ENCODE results near the gene ZMYM4. TPM values are rescaled to one million over a fixed set of nuclear protein-coding genes. Genes with fewer than 3 reads are reported as not detected.
"Not testable (repeated sequence)": the region's sequence is repeated elsewhere in the genome, so short reads cannot be mapped to it uniquely, and the experiment has no call there.

Gene ZMYM4
- total RNA-seq, 2 experiments from 2014 or later, result 21.8 to 29.0 TPM

- ATAC-seq (no peak), DNase-seq (no peak)
- H3K27me3 Mint-ChIP-seq, result no peaks in the 10 kb centered on the region
- no peak overlapping the region for H3K4me3 Mint-ChIP-seq
- H3K36me3 Mint-ChIP-seq, result peaks cover 4% of the 10 kb centered on the region
- no peak overlapping the region for H3K27ac Mint-ChIP-seq
- H3K4me1 Mint-ChIP-seq, result peaks cover 2% of the 10 kb centered on the region
- H3K9me3 Mint-ChIP-seq (ENCODE audit: low read depth), result no peaks in the 10 kb centered on the region
- CTCF ChIA-PET, result interaction anchor here (0.7 to 1.0 kb wide), 3 partner anchors 9 to 40 kb away, joined by 3 to 4 read pairs (median 3); no protein-coding TSS in a partner anchor
These were observed 101.6 kb downstream of the ZMYM4 start for GRCh38 chr1:35369922-35370671.

- no peak for DNase-seq
- H3K27ac Mint-ChIP-seq, result no peak overlapping the region
- no peaks in the 10 kb centered on the region for H3K9me3 Mint-ChIP-seq (ENCODE audit: low read depth)
- no peaks in the 10 kb centered on the region for H3K27me3 Mint-ChIP-seq
- H3K36me3 Mint-ChIP-seq, result peaks cover 4% of the 10 kb centered on the region
- no peaks in the 10 kb centered on the region for H3K4me1 Mint-ChIP-seq
- no peak overlapping the region for H3K4me3 Mint-ChIP-seq
- no peak for ATAC-seq
- CTCF ChIA-PET, result interaction anchor here (1.0 kb wide), 1 partner anchor 15 kb away, joined by 3 read pairs; no protein-coding TSS in a partner anchor
These were observed 103.0 kb downstream of the ZMYM4 start for GRCh38 chr1:35371506-35371905.

GRCh38 chr1:35377555-35377954, 109.0 kb downstream of the ZMYM4 start:
- no peaks in the 10 kb centered on the region for H3K36me3 Mint-ChIP-seq
- H3K9me3 Mint-ChIP-seq (ENCODE audit: low read depth), result no peaks in the 10 kb centered on the region
- no peak for DNase-seq
- ATAC-seq, result no peak
- H3K4me3 Mint-ChIP-seq, result no peak overlapping the region
- CTCF ChIA-PET, result no interaction called here
- H3K27ac Mint-ChIP-seq, result no peak overlapping the region
- H3K4me1 Mint-ChIP-seq, result no peaks in the 10 kb centered on the region
- H3K27me3 Mint-ChIP-seq, result no peaks in the 10 kb centered on the region

- Mint-ChIP-seq H3K27ac (no peak overlapping the region), H3K4me3 (no peak overlapping the region), H3K36me3 (no peaks in the 10 kb centered on the region), H3K27me3 (no peaks in the 10 kb centered on the region), H3K4me1 (no peaks in the 10 kb centered on the region), H3K9me3 (ENCODE audit: low read depth) (no peaks in the 10 kb centered on the region)
- CTCF ChIA-PET, result no interaction called here
- DNase-seq (no peak), ATAC-seq (no peak)
These were observed 111.0 kb downstream of the ZMYM4 start for GRCh38 chr1:35379317-35380000.

DNA sequence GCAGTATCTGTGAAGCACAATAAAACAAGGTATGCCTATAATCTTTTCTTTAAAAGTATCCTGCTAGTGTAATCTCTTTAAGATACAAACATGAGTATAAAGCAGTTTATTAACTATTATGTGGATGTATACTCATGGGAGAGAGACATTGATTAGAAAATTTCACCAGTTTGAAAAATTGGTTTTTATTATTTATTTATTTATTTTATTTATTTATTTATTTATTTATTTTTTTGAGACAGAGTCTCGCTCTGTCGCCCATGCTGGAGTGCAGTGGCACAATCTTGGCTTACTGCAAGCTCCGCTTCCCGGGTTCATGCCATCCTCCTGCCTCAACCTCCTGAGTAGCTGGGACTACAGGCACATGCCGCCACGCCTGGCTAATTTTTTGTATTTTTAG, 111.6 kb downstream of the ZMYM4 start:
- CTCF ChIA-PET; DNase-seq; H3K27me3 Mint-ChIP-seq; H3K9me3 Mint-ChIP-seq (ENCODE audit: low read depth); H3K4me1 Mint-ChIP-seq; H3K4me3 Mint-ChIP-seq; ATAC-seq; H3K27ac Mint-ChIP-seq; H3K36me3 Mint-ChIP-seq: not testable (repeated sequence)

- H3K27ac Mint-ChIP-seq, result no peak overlapping the region
- H3K9me3 Mint-ChIP-seq (ENCODE audit: low read depth), result no peaks in the 10 kb centered on the region
- peaks cover 5% of the 10 kb centered on the region for H3K36me3 Mint-ChIP-seq
- H3K4me3 Mint-ChIP-seq, result no peak overlapping the region
- ATAC-seq, result no peak
- H3K27me3 Mint-ChIP-seq, result no peaks in the 10 kb centered on the region
- CTCF ChIA-PET, result no interaction called here
- no peak for DNase-seq
- H3K4me1 Mint-ChIP-seq, result no peaks in the 10 kb centered on the region
These were observed 113.6 kb downstream of the ZMYM4 start for GRCh38 chr1:35382107-35382506.

DNA sequence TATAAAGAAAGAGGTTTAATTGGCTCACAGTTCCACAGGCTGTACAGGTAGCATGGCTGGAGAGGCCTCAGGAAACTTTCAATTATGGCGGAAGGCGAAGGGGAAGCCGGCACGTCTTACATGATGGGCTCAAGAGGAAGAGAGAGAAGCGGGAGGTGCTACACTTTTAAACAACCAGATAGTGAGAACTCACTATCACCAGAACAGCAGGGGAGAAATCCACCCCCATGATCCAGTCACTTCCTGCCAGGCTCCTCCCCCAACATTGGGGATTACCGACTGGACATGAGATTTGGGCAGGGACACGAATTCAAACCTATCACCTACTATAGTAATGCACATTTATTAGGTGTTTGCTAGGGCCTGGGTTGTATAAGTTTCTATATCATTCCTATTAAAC, 117.8 kb downstream of the ZMYM4 start:
- DNase-seq (no peak), ATAC-seq (no peak)
- CTCF ChIA-PET, result no interaction called here
- H3K27ac Mint-ChIP-seq, result no peak overlapping the region
- peaks cover 15% of the 10 kb centered on the region for H3K36me3 Mint-ChIP-seq
- H3K4me1 Mint-ChIP-seq, result no peaks in the 10 kb centered on the region
- no peaks in the 10 kb centered on the region for H3K27me3 Mint-ChIP-seq
- H3K4me3 Mint-ChIP-seq, result no peak overlapping the region
- H3K9me3 Mint-ChIP-seq (ENCODE audit: low read depth), result no peaks in the 10 kb centered on the region

GRCh38 chr1:35386959-35387358, 118.5 kb downstream of the ZMYM4 start:
- CTCF ChIA-PET, result no interaction called here
- no peak overlapping the region for H3K4me3 Mint-ChIP-seq
- no peaks in the 10 kb centered on the region for H3K9me3 Mint-ChIP-seq (ENCODE audit: low read depth)
- H3K4me1 Mint-ChIP-seq, result no peaks in the 10 kb centered on the region
- no peak overlapping the region for H3K27ac Mint-ChIP-seq
- DNase-seq (no peak), ATAC-seq (no peak)
- H3K27me3 Mint-ChIP-seq, result no peaks in the 10 kb centered on the region
- peaks cover 15% of the 10 kb centered on the region for H3K36me3 Mint-ChIP-seq

GRCh38 chr1:35390600-35391494, 122.3 kb downstream of the ZMYM4 start:
- Mint-ChIP-seq H3K27me3 (no peaks in the 10 kb centered on the region), H3K4me3 (no peak overlapping the region), H3K27ac (no peak overlapping the region), H3K36me3 (peaks cover 24% of the 10 kb centered on the region), H3K9me3 (ENCODE audit: low read depth) (no peaks in the 10 kb centered on the region), H3K4me1 (no peaks in the 10 kb centered on the region)
- DNase-seq (no peak), ATAC-seq (no peak)
- CTCF ChIA-PET, result interaction anchor here (1.6 kb wide), 1 partner anchor 16 kb away, joined by 3 read pairs; no protein-coding TSS in a partner anchor

GRCh38 chr1:35394386-35394785, 125.9 kb downstream of the ZMYM4 start:
- peaks cover 31% of the 10 kb centered on the region for H3K36me3 Mint-ChIP-seq

DNA sequence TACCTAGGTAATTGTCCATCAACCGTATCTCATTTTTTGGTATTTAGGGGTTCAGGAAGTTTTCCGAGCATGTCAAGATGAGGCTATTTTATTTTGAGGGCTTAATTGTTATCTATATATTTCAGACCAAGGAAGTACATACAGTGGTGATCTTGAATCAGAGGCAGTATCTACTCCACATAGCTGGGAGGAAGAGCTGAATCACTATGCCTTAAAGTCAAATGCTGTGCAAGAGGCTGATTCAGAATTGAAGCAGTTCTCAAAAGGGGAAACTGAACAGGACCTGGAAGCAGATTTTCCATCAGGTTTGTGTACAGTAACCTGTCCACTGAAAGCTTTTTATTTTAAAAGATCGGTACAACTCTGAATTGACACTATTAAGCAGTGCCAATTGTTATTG, 130.2 kb downstream of the ZMYM4 start:
- CTCF ChIA-PET, result interaction anchor here (1.3 kb wide), 1 partner anchor 146 kb away, joined by 3 read pairs; no protein-coding TSS in a partner anchor
- ATAC-seq (no peak), DNase-seq (no peak)
- Mint-ChIP-seq H3K4me1 (peaks cover 3% of the 10 kb centered on the region), H3K27me3 (no peaks in the 10 kb centered on the region), H3K27ac (no peak overlapping the region), H3K9me3 (ENCODE audit: low read depth) (no peaks in the 10 kb centered on the region), H3K4me3 (no peak overlapping the region), H3K36me3 (peaks cover 41% of the 10 kb centered on the region)

More at GRCh38 chr1:35394386-35394785, 125.9 kb downstream of the ZMYM4 start:
- Mint-ChIP-seq H3K27ac (no peak overlapping the region), H3K9me3 (ENCODE audit: low read depth) (no peaks in the 10 kb centered on the region), H3K27me3 (no peaks in the 10 kb centered on the region), H3K4me1 (peaks cover 3% of the 10 kb centered on the region), H3K4me3 (no peak overlapping the region)
- CTCF ChIA-PET, result interaction anchor here (1.5 kb wide), 1 partner anchor 56 kb away, joined by 3 read pairs; no protein-coding TSS in a partner anchor
- no peak for ATAC-seq
- DNase-seq, result no peak

DNA sequence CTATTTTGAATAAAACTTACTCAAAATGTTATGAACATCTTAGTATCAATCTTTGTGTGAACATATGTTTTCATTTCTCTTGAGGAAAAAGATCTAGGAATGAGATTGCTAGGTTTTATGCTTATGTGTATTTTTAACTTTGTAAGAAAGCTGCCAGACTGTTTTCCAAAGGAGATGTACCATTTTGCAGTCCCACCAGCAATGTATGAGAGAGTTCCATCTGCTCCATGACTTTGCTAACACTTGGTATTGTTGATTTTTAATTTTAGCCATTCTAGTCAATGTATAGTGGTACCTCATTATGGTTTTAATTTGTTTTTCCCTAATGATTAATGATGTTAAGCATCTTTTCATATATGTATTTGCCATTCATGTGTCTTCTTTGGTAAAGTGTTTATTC, 132.5 kb downstream of the ZMYM4 start:
- Mint-ChIP-seq H3K36me3 (peaks cover 35% of the 10 kb centered on the region), H3K4me1 (peaks cover 3% of the 10 kb centered on the region), H3K9me3 (ENCODE audit: low read depth) (no peaks in the 10 kb centered on the region), H3K27ac (no peak overlapping the region), H3K4me3 (no peak overlapping the region), H3K27me3 (no peaks in the 10 kb centered on the region)
- no peak for DNase-seq
- CTCF ChIA-PET, result no interaction called here
- ATAC-seq, result no peak

GRCh38 chr1:35406103-35406502, 137.6 kb downstream of the ZMYM4 start:
- no peaks in the 10 kb centered on the region for H3K4me1 Mint-ChIP-seq
- no peaks in the 10 kb centered on the region for H3K9me3 Mint-ChIP-seq (ENCODE audit: low read depth)
- DNase-seq (no peak), ATAC-seq (no peak)
- CTCF ChIA-PET, result no interaction called here
- no peaks in the 10 kb centered on the region for H3K27me3 Mint-ChIP-seq
- no peak overlapping the region for H3K4me3 Mint-ChIP-seq
- H3K27ac Mint-ChIP-seq, result no peak overlapping the region
- peaks cover 35% of the 10 kb centered on the region for H3K36me3 Mint-ChIP-seq
